Stimulated activated CD8-positive, alpha-beta memory T cell treated with anti-CD3 and anti-CD28 coated beads, Interleukin-7, amount 100 ng/mL, for 48 hours (primary cell): ENCODE measurements around the gene ARIH2.
A peak's percentile ranks its signal among the peaks of the same experiment; 100 is the strongest.
"Not testable (repeated sequence)": the region's sequence is repeated elsewhere in the genome, so short reads cannot be mapped to it uniquely, and the experiment has no call there.

Experiments
- DNase-seq, 2 donors: peaks; one replicate each; pipeline ENCODE4 v3.0.0-alpha.2; 2020; ENCODE audit warnings: low read depth in 1 of 2; ENCODE audit errors: extremely low read depth in 1 of 2

Gene ARIH2

DNA sequence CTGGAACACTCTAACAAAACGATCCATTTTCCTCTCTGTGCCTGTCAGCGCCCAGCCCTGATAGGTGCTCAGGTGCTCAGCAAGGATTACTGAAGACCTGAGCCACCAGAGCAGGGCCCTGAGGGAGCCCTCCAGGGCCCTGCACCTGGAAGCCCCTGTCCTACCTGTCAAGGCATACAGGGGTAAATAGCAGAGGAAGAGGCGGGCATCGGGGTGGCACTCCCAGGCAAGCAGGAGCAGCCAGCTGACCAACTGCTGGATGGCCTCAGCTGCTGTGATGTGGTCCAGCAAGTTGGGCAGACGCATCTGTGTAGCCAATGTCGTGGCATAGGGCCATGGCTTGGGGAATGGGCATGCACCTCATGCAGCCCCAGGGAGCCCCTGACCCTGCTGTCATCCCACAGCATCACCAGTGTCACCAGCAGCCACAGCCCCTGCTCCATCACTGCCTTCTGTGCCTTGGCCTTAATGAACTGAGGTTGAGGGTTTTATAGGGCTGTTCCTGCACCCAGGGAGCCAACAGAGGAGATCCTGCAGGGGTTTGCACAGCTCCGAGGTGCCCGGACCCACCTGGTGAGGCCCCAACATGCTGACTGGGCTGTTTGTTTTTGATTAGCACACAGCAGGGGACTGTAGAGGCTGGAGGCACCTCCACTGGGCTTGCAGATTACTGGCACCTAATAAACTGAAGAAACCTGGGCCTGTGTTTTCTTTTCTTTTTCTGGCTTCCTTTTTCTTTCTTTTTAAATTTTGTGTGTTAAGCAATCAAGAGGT is 80.6 kb downstream of the ARIH2 start:
- DNase-seq: no peak

DNA sequence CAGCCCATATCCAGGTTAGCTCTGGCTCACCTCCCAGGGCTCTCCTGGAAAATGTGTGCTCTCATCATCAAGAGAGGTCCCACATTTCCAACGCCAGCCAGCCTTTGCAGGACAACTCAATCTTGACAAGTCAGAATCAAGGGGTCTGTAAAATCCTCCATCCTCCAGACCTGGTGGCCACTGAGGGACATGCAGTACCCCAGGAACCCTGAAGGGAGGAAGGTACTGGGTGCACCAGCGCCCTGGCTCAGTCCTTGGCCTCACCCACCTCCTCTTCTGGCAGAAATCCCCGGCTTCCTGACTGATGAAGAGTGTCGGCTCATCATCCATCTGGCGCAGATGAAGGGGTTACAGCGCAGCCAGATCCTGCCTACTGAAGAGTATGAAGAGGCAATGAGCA is 82.5 kb downstream of the ARIH2 start:
- DNase-seq: no peak

- no peak for DNase-seq
These were observed 86.0 kb downstream of the ARIH2 start for GRCh38 chr3:49004352-49005302.

- DNase-seq: no peak
These were observed 86.7 kb downstream of the ARIH2 start for GRCh38 chr3:49005303-49005680.

DNA sequence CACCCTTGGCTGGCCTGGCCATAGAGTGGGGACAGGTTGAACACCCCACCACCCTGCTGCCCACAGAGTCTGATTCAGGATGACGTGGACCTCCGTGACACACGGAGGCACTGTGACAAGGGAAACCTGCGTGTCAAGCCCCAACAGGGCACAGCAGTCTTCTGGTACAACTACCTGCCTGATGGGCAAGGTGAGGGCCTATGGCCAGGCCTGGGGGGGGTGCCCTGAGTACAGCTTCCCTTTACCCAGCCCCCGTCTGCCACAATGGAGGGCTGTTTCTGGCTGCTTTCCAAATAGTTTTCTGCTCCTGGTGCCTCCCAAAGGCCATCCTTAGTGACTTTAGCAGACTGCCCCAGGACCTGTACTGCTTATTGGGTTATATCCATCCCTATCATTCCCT is 87.4 kb downstream of the ARIH2 start:
- no peak for DNase-seq

DNA sequence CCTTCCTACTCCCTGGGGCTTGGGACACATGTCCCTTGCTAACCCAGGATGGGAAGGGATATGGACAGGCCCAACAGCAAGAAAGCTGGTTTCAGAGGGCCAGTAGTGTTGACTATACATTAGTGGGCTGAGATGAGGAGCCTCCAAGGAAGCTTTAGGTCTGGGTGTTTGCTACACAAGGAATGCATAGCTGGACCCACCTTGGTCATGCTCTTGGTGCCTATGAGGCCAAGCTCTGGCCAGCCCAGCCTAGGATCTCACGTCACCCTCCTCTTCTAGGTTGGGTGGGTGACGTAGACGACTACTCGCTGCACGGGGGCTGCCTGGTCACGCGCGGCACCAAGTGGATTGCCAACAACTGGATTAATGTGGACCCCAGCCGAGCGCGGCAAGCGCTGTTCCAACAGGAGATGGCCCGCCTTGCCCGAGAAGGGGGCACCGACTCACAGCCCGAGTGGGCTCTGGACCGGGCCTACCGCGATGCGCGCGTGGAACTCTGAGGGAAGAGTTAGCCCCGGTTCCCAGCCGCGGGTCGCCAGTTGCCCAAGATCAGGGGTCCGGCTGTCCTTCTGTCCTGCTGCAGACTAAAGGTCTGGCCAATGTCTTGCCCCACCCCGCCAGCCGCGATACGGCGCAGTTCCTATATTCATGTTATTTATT is 87.9 kb downstream of the ARIH2 start:
- DNase-seq: no peak

GRCh38 chr3:49007068-49007770 is 88.6 kb downstream of the ARIH2 start, which contains the start of gene WDR6:
Gene WDR6 (plus strand): TSS chr3:49007391. CDS start chr3:49007432, 41 bp downstream.
- peak; percentile 94 to 98 for DNase-seq

GRCh38 chr3:49007771-49008528 is 89.3 kb downstream of the ARIH2 start:
- peak; percentile 70 to 81 for DNase-seq

- not testable (repeated sequence) for DNase-seq
These were observed 90.0 kb downstream of the ARIH2 start for GRCh38 chr3:49008627-49009026.

- DNase-seq: no peak
These were observed 90.8 kb downstream of the ARIH2 start for GRCh38 chr3:49009396-49009795.

DNA sequence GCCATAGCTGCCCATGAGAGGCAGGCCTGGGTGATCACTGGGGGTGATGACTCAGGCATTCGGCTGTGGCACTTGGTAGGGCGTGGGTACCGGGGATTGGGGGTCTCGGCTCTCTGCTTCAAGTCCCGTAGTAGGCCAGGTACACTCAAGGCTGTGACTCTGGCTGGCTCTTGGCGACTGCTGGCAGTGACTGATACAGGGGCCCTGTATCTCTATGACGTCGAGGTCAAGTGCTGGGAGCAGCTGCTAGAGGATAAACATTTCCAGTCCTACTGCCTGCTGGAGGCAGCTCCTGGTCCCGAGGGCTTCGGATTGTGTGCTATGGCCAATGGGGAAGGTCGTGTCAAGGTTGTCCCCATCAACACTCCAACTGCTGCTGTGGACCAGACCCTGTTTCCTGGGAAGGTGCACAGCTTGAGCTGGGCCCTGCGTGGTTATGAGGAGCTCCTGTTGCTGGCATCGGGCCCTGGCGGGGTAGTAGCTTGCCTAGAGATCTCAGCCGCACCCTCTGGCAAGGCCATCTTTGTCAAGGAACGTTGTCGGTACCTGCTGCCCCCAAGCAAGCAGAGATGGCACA is 93.9 kb downstream of the ARIH2 start:
- DNase-seq: no peak

DNA sequence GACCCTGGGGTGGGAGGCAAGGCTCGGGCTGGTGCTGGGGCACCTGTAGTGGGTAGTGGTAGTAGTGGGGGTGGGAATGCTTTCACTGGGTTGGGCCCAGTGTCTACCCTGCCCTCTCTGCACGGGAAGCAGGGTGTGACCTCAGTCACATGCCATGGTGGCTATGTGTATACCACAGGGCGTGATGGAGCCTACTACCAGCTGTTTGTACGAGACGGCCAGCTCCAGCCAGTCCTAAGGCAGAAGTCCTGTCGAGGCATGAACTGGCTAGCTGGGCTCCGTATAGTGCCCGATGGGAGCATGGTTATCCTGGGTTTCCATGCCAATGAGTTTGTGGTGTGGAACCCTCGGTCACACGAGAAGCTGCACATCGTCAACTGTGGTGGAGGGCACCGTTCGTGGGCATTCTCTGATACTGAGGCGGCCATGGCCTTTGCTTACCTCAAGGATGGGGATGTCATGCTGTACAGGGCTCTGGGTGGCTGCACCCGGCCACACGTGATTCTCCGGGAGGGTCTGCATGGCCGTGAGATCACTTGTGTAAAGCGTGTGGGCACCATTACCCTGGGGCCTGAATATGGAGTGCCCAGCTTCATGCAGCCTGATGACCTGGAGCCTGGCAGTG is 94.6 kb downstream of the ARIH2 start:
- no peak for DNase-seq

GRCh38 chr3:49013738-49014660 is 95.4 kb downstream of the ARIH2 start:
- no peak for DNase-seq

DNA sequence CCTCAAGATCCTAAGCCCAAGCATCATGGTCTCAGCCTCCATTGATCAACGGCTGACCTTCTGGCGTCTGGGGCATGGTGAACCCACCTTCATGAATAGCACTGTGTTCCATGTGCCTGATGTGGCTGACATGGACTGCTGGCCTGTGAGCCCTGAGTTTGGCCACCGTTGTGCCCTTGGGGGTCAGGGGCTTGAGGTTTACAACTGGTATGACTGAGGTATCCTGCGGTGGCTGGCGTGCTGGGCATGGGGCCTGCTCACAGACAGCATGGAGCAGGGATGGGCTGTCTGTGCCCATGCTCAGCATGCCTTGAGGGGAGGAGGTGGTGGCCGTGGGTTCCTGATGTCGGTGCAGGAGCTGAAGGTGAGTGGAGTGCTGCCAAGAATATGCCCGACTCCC is 96.4 kb downstream of the ARIH2 start:
- no peak for DNase-seq

DNA sequence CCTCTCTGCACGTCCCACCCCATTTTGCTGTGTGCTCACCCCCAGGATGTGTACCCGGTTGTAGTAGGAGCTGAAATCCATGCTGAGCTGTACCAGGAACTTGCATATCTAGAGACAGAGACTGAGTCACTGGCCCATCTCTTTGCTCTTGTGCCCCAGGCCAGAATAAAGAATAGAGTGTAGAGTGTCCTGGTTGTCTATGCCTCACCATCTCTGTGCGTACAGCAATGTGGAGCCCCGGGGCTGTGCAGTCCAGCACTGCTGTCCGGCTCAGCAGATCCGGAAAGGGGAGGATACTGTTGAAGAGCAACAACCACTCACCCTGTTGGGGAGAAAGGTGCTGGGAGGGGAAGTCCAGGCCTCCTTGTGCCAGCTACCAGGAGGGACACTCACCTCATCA is 97.1 kb downstream of the ARIH2 start:
- no peak for DNase-seq

DNA sequence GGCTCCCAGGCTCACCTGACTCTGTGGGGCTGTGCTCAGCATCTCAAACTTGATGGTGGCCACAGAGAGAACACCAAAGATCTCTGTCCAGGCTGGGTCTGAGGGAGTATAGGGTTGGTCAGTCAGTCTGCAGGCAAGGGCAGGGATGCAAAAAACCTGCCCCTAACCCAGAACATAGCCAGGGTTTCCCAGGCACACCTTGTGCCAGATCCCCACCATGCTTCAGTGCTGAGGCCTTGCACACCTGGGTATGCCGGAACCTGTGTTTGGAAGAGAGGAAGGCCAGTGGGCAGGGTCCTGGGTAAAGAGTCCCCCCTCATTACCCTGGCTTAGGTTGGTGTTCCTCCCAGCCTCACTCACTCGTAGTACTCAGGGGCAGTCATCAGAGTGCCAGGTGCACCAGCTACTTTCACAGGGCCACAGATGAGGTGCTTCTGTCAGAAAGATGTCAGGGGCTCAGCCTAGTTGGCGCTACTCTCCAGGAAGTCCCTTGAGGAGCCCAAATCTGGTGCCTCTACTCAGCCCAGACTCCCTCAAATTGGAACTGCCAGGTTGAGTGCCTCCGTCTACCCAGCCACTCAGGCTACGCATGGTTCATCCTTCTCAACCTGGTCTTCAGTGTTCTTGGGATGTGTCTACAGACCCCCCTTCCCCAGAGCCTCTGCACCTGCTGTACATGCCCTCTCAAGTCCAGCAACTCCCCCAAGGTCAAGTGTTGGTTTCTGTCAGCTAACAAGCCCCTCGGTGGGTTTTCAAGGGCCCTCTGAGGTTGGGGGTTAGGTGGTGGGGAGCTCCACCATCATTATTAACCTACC is 98.0 kb downstream of the ARIH2 start:
- no peak for DNase-seq

DNA sequence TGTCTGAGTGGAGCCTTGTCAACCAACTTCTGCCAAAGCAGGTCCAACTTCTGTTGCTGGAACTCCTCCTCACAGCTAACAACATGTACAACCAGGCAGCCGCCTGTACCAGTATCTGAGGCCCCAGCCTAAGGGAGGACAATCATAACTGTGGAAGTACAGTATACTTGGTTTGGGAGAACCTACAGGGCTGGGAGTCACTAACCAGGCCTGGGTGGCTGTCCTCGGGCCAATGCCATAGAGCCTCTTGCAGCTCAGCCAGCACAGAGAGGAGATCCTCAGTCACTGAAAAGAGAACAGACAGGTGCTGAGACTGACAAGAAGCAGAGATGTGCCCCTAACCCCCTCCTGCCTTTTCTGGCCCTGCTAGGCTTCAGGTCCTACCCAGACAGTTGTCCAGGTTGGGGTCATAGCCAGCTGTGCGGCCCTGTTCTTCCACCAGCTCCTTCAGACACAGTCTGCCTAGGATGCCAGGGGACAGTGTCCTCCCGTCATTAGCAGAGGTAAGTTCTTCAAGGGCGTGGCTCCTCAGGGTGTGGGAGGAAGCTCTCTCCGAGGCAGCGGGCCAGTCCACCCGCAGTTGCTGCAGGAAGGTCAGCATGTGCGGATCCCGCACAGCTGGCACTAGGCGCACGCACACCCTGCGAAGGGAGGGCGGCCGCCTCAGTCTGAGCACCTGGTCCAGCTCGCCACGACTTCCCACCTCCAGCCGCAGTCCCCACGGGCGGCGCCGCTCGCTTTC is 98.8 kb downstream of the ARIH2 start:
- DNase-seq: no peak
